GM12892 (cell line): Measurements from ENCODE around the gene APOC1.

Source experiments
- POLR2A ChIP-seq: IDR thresholded peaks from 2 replicates; pipeline ENCODE4 v1.6.1; 2011; ENCODE audit warnings: low read depth, low read length, control low read depth
- POLR2AphosphoS5 ChIP-seq: IDR thresholded peaks from 2 replicates; pipeline ENCODE4 v1.6.1; 2011; ENCODE audit warnings: low read depth, low read length, control low read depth

DNA sequence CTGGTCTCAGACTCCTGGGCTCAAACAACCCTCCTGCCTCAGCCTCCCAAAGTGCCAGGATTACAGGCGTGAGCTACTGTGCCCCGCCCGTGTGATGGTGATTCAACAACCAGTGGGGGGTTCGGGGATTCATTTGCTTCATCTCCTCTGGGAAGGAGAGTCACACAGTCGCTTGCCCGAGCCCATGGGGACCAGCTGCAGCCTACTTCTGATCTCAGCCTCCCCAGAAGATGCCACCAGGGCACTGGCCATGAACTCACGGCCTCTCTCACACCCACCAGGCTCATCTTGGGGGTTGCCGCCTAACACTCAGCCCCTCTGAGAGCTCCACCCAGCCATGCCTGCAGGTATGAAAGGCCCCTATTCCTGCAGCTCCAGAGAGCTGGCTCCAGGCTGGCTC lies 16.6 kb upstream of the APOC1 start:
- TF ChIP-seq POLR2AphosphoS5 = no peak
- TF ChIP-seq POLR2A = no peak; the same call in 1 of the 2 replicates
